Stimulated activated CD4-positive, alpha-beta T cell treated with anti-CD3 and anti-CD28 coated beads, Interleukin-2, amount 100 ng/mL, for 48 hours (primary cell): ENCODE results near the gene KCNJ4.
"Not testable (repeated sequence)": the region's sequence is repeated elsewhere in the genome, so short reads cannot be mapped to it uniquely, and the experiment has no call there.

Experiments
- DNase-seq, 2 donors: peaks; one replicate each; pipeline ENCODE4 v3.0.0-alpha.2; 2020

Gene KCNJ4

GRCh38 chr22:38412435-38413084, 42.4 kb downstream of the KCNJ4 start:
- DNase-seq, result peak; percentile 44 to 67

GRCh38 chr22:38411016-38411415, 44.0 kb downstream of the KCNJ4 start:
- DNase-seq, result no peak

GRCh38 chr22:38409916-38410315, 45.1 kb downstream of the KCNJ4 start:
- DNase-seq, result not testable (repeated sequence)

GRCh38 chr22:38406617-38407016, 48.4 kb downstream of the KCNJ4 start:
- DNase-seq, result no peak

DNA sequence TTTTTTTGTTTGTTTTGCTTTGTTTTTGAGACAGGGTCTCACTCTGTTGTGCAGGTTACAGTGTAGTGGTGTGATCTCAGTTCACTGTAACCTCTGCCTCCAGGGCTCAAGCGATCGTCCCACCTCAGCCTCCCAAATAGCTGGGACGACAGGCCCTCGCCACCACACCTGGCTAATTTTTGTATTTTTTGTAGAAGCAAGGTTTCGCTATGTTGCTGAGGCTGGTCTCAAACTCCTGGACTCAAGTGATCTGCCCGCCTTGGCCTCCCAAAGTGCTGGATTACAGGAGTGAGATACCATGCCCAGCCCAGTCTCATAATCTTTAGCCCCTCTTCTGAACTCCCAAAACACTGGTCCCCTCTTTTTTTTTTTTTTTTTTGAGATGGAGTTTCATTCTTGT, 50.6 kb downstream of the KCNJ4 start:
- no peak for DNase-seq

DNA sequence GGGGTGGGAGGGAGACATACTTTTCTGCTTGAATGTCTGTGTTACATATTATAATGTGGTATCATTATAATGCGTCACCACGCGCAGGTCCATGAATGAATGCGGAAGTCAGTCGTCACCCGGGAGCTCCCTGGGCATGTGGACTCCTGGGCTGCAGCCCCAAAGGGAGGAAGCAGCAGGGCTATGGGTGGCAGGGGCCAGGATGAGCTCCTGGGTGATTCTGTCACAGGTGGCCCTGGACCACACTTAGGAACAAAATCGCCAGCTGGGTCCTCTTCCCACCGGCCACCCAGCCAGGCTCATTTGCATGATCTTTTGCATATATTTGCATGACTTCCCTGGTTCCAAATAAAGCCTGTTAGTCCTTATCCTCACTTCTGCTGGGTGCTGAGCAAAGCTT, 51.2 kb downstream of the KCNJ4 start:
- no peak for DNase-seq

- DNase-seq, result no peak
Measured at GRCh38 chr22:38402204-38402603, 52.8 kb downstream of the KCNJ4 start.

- DNase-seq, result no peak
Measured at GRCh38 chr22:38401336-38402084, 53.5 kb downstream of the KCNJ4 start.

DNA sequence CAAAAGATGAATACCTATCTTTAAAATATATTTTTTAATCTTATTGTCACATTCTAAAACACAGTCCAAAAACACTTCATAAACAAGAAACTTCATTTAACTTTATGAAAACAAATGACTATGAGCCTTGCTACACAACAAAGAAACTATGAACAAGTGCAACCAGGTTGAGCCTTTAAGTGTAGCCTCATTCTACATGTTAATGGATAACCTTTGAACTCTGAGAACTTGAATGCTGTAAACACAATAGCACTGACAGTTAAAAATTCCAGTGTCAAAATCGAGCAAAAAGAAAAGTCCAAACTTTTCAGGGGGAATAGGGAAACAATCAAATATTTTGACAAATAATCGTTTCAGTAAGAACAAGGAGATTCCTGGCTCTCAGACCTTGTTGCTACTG, 54.7 kb downstream of the KCNJ4 start:
- DNase-seq, result not testable (repeated sequence)

GRCh38 chr22:38398609-38399461, 56.2 kb downstream of the KCNJ4 start:
- DNase-seq, result peak; percentile 73 to 86

DNA sequence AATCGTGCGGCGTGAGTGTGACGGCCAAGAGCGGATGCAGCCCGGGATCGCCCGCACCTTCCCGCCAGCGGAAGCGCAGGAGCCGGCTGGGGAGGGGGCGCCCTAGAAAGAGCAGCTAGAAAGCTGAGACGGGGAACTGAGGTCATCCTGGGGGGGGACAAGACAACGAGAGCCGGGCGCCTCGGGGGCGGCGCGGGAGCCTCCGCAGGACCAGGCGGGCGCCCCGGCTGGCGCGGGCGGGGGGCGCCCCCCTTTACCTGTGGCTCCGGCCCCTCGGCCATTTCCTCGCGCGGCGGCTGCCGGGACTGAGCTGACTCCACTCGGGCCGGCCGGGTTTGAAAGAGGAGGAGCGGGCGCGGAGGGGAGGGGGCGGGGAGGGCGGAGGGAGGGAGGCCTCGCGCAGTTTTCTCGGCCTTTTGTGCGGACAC, 56.8 kb downstream of the KCNJ4 start:
- DNase-seq, result peak; percentile 40 to 42

DNA sequence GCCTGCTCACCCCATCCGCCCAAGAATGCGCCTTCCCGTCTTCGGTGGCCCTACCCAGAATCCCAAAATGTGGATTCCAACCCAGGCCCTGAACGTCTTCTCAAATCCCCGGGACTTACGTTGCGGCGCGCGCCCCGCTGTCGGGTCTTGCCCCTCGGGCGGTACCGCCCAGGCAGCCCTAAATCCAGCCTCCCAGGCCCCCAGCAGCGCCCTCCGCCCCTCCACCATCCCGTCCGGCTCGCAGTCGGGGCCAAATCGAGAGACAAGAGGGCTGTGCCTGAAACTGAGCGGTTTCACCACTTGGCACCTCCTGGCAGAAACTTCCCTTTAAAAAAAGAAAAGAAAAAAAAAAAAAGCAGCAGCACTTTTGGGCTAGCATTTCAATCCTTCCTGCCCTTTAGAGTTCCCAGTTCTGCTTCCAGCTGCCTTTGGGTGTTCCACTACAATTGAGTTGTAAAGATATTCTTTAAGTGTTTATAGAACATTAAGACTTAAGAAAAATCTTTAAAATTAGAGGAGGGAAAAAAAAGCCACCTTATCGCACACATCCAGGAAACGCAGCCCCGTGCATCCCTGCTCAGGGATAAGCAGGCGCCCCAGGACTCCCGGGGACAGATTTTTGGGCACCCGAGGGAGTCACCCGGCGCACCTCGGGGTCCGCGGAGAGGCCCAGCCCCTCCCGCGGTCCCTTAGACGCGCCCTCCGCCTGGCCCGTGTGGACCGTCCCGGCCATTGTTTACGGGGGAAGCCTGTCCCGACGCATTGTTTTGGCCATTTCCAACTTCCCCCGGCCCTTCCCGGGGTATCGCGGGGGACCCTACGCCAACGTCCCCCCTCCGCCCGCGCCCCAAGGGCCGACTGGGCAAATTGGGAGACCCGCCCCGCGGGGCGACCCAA, 57.6 kb downstream of the KCNJ4 start:
- DNase-seq, result no peak

- not testable (repeated sequence) for DNase-seq
Measured at GRCh38 chr22:38396440-38397069, 58.4 kb downstream of the KCNJ4 start.

DNA sequence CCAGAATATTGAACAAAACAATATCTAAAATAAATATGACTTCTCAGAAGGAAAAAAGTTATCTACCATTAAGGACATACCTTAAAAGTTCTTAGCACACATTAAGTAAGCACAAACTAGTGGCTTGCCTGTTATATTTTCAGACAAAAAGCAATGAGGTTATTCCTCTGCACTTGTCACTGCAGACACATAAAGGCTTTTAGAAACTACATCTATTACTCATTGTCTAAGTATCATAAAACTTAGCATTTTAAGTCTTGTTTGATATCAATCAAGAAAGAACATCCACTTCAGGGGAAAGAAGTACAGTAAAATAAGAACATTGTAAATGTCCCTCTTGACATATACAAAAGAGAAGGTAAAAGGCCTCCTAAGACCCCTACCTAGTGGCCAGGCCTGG, 59.1 kb downstream of the KCNJ4 start:
- not testable (repeated sequence) for DNase-seq

- DNase-seq, result not testable (repeated sequence)
Measured at GRCh38 chr22:38394929-38395624, 59.9 kb downstream of the KCNJ4 start.

GRCh38 chr22:38389428-38389818, 65.6 kb downstream of the KCNJ4 start:
- not testable (repeated sequence) for DNase-seq

GRCh38 chr22:38388506-38389427, 66.2 kb downstream of the KCNJ4 start:
- DNase-seq, result not testable (repeated sequence)

DNA sequence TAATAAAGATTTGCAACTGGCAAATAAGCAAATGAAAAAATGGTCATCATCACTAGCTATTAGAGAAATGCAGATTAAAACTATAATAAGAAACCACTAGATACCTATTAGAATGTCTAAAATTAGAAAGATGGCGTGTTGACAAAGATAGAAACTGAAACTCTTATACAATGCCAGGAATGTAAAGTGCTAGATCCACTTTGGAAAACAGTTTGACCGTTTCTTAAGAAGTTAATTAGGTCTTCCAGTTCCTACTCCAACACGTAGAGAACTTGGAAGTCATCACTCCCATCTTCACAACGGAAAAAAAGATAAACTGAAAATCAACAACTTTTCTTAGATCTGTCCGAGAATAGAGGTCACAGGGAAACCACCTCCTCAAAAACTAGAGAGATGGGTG, 68.1 kb downstream of the KCNJ4 start:
- DNase-seq, result not testable (repeated sequence)

GRCh38 chr22:38383417-38383816, 71.6 kb downstream of the KCNJ4 start:
- no peak for DNase-seq

GRCh38 chr22:38381371-38381770, 73.6 kb downstream of the KCNJ4 start:
- not testable (repeated sequence) for DNase-seq
